GM23338 (cell line): ENCODE measurements around the gene MED12L.

Experiments
- CREB1 ChIP-seq: fragments of 250-450 bp; sonication (Bioruptor Pico); IDR thresholded peaks from 2 replicates; pipeline ENCODE4 v1.5.0; 2020; ENCODE audit warnings: low read depth, mild to moderate bottlenecking, moderate library complexity
- EZH2 ChIP-seq: fragments of 200-600 bp; sonication (generic); IDR thresholded peaks from one replicate; pipeline ENCODE4 v1.8.0; 2017; ENCODE audit warnings: antibody characterized with exemption, mild to moderate bottlenecking, low read depth; ENCODE audit not compliant: unreplicated experiment
- ZNF114 ChIP-seq: fragments of 250-450 bp; sonication (Bioruptor Pico); IDR thresholded peaks from 2 replicates; pipeline ENCODE4 v1.5.0; 2020; ENCODE audit warnings: mild to moderate bottlenecking, moderate library complexity
- TF ChIP-seq, protein P1 (sequence below), 2 experiments: fragments of 200-600 bp in 1 of 2; sonication (generic) in 1 of 2; conservative IDR thresholded peaks; 2 replicates each; pipeline versions ENCODE4 v1.5.1 to v1.6.1; 2016 to 2017; ENCODE audit warnings: antibody characterized with exemption in 2 of 2, low read depth in 2 of 2, mild to moderate bottlenecking in 2 of 2, moderate library complexity in 1 of 2

GRCh38 chr3:151206201-151206600, 120.7 kb downstream of the MED12L start:
- TF ChIP-seq, protein P1, sequence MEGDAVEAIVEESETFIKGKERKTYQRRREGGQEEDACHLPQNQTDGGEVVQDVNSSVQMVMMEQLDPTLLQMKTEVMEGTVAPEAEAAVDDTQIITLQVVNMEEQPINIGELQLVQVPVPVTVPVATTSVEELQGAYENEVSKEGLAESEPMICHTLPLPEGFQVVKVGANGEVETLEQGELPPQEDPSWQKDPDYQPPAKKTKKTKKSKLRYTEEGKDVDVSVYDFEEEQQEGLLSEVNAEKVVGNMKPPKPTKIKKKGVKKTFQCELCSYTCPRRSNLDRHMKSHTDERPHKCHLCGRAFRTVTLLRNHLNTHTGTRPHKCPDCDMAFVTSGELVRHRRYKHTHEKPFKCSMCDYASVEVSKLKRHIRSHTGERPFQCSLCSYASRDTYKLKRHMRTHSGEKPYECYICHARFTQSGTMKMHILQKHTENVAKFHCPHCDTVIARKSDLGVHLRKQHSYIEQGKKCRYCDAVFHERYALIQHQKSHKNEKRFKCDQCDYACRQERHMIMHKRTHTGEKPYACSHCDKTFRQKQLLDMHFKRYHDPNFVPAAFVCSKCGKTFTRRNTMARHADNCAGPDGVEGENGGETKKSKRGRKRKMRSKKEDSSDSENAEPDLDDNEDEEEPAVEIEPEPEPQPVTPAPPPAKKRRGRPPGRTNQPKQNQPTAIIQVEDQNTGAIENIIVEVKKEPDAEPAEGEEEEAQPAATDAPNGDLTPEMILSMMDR (conservative IDR thresholded peaks at IDR 0.05; ENCODE audit: low read depth in 2 of 2), result no peak
- TF ChIP-seq EZH2, result no peak
- TF ChIP-seq ZNF114 (CRISPR knock-in tag), result no peak
- TF ChIP-seq CREB1, result no peak
